Measurements from ENCODE around the gene KRTAP5-9. TPM values are rescaled to one million over a fixed set of nuclear protein-coding genes. Genes with fewer than 3 reads are reported as not detected.

KRTAP5-9 gene
- total and polyA plus RNA-seq, 2 of the 8 experiments (the other 6 are each of a cell fraction or from before 2014, with no cell fraction given) = 0.11 TPM; not detected in 1

DNA sequence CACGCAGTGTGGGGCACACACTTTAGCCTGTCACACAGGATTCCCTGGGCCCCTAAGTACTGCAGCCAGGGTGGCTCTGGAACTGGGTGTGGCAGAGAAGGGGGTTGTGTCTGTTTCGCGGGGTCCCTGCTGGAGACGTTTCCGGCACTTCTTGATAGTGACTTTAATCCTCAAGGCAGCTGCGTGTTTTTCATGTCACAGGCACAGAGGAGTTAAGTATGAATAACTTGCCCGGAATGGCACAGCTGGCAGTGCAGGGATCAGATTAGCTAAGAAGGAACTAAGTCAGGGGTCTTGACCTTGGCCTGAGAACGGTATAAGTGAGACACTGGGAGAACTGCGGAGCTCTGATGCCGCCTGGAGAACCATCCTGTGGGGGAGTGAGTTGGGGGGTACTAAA is 28.7 kb upstream of the KRTAP5-9 start:
- Histone ChIP-seq H3K79me2 (ENCODE audit: control insufficient read depth in 1 of 2, insufficient read depth in 2 of 2, low read length in 2 of 2) (no peaks in the 10 kb centered on the region), H3K14ac (ENCODE audit: insufficient read length) (no peak overlapping the region), H2BK5ac (ENCODE audit: low read depth, low read length) (no peak overlapping the region), H2BK20ac (ENCODE audit: low read length) (no peak overlapping the region), H3K79me1 (ENCODE audit: low read depth, low read length) (no peaks in the 10 kb centered on the region), H3K4ac (replicated peaks; ENCODE audit: insufficient read length, low read depth, low read length) (no peak overlapping the region), H2BK15ac (ENCODE audit: low read length) (no peak overlapping the region), H3K9ac (replicated peaks in 1 of 4; ENCODE audit: extremely low read depth in 1 of 4, low read depth in 3 of 4, low read length in 3 of 4) (no peak overlapping the region), H2AFZ (ENCODE audit: low read length) (no peak overlapping the region), H3K4me2 (ENCODE audit: insufficient read depth in 1 of 2, low read depth in 2 of 2, low read length in 2 of 2) (no peak overlapping the region), H4K20me1 (replicated peaks in 1 of 2; ENCODE audit: control insufficient read depth in 1 of 2, insufficient read depth in 2 of 2, low read length in 2 of 2) (no peaks in the 10 kb centered on the region), H3K23me2 (ENCODE audit: low read depth, low read length) (no peaks in the 10 kb centered on the region), H4K8ac (ENCODE audit: extremely low read depth, insufficient read depth, low read length) (no peak overlapping the region), H3K9me3 (ENCODE audit: insufficient read depth in 2 of 2, low read depth in 1 of 2, low read length in 1 of 2) (no peaks in the 10 kb centered on the region), H3K56ac (replicated peaks; ENCODE audit: insufficient read length, low read depth, low read length) (no peak overlapping the region), H3K27me3 (replicated peaks in 1 of 4; ENCODE audit: control insufficient read depth in 3 of 4, extremely low read depth in 1 of 4, insufficient read depth in 3 of 4, low read length in 3 of 4) (peaks cover 0 to 2% (median 0%) of the 10 kb centered on the region in 4 experiments; a peak in 1 of 7 replicates), H3K4me3 (ENCODE audit: extremely low read depth in 1 of 4, insufficient read depth in 2 of 4, low read depth in 3 of 4, low read length in 4 of 4) (no peak overlapping the region), H3K27ac (ENCODE audit: low read depth, low read length) (no peak overlapping the region), H3K36me3 (ENCODE audit: control insufficient read depth in 2 of 4, insufficient read depth in 4 of 4, low read length in 3 of 4) (no peaks in the 10 kb centered on the region), H3K18ac (ENCODE audit: extremely low read depth, low read length) (no peak overlapping the region), H4K5ac (ENCODE audit: insufficient read length, low read depth, low read length) (no peak overlapping the region), H2AK5ac (ENCODE audit: low read depth, low read length) (no peak overlapping the region), H2BK12ac (ENCODE audit: low read depth, low read length) (no peak overlapping the region), H3K23ac (ENCODE audit: insufficient read length) (no peak overlapping the region), H4K91ac (replicated peaks; ENCODE audit: insufficient read length, low read length) (no peak overlapping the region), H3K4me1 (replicated peaks in 1 of 4; ENCODE audit: control insufficient read depth in 3 of 4, insufficient read depth in 4 of 4, low read length in 3 of 4) (no peaks in the 10 kb centered on the region), H2BK120ac (replicated peaks; ENCODE audit: low read depth, low read length) (no peak overlapping the region)
- ChIA-PET POLR2A (ENCODE audit: partially characterized antibody) (no interaction called here), CTCF (ENCODE audit: partially characterized antibody) (interaction anchor here (0.6 to 1.4 kb wide), 2 partner anchors 12 to 60 kb away, joined by 3 read pairs; no protein-coding TSS in a partner anchor)
- DNase-seq (ENCODE audit: low read depth in 1 of 2, low spot score in 2 of 2) (no peak), FAIRE-seq (no peak)
- 85% methylated on average over 10 of the region's 10 CpGs; no CpG with 5 or more reads in 1 of the 2 experiments for WGBS, 2 experiments (ENCODE audit: extremely low coverage in 1 of 2, insufficient coverage in 1 of 2, insufficient read length in 1 of 2, insufficient replicate concordance in 2 of 2, low coverage in 1 of 2, low lambda C conversion rate in 2 of 2, missing lambda C conversion rate in 1 of 2)
- no peak for TF ChIP-seq TCF12 (IDR thresholded peaks at IDR 0.05; ENCODE audit: low read depth, low read length)
- no peak for TF ChIP-seq GABPA (IDR thresholded peaks at IDR 0.05; ENCODE audit: borderline replicate concordance, insufficient read depth, low read length)

Measured in H1 (cell line).